HL-60/S4 (cell line): ENCODE data around the gene PDPN.

Experiments used
- in situ Hi-C: fragments of 300-500 bp; cut with MboI; formaldehyde crosslinking; loops from 2 replicates; pipeline ENCODE4 v1.14.3; 2022; ENCODE audit warnings: low sequenced_read_pairs

The PDPN gene

DNA sequence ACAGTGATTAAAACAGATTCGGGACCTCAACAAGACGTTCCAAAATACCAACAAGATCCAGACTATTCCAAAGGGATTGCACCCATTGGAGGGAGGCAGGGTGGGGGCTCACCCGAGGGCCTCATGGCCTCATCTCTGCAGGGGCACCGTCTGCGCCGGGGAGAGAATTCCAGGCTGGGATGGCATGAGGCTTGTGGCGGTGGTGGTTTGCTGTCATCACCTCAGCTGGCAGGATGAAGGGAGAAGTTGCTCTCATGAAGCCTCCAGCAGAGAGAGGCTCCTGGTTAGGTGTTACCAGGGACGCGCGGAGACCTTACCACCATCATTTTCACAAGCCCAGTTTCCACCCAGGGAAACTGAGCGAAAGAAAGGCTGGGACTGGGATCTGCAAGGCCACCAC, 6.7 kb upstream of the PDPN start:
- in situ Hi-C loops: no loop called here

DNA sequence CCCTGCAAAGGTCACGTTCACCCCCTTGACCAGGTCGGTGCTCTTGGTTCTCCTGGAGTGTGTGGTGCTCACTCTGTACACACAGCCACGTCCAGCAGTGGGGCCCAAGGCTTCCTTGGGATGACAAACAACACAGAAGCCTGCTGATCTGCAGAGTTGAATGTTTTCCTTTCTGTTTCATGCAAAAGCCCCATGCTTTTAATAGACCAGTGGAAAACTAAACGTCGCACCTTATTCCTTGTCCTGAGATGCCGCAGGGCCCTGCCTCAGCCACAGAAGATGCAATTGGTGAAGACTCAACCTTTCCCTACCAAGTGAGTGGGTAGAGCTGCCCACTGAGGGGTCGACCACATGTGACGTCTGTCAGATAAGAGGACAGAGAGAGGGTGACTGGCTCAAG, 5.8 kb upstream of the PDPN start:
- in situ Hi-C loops: no loop called here

DNA sequence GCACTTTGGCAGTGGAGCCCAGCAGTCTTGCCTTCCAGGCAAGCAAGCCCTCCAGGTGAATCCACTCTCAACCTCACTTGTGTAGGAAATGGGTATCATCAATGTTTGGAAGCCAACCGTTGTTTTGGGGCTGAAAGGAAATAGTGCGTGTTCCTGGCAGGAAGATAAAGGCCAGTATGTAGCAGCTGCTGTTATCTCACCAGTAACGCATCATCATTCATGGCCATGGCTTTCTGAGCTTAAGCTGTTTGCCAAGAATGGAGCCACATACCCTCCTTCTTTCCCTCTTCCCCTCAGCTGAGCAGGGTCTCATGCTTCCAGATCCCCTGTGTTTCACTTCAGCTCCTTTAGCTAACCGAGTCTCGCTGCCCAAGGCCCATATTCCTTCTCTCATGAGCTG, 2.2 kb upstream of the PDPN start:
- in situ Hi-C loops: no loop called here

DNA sequence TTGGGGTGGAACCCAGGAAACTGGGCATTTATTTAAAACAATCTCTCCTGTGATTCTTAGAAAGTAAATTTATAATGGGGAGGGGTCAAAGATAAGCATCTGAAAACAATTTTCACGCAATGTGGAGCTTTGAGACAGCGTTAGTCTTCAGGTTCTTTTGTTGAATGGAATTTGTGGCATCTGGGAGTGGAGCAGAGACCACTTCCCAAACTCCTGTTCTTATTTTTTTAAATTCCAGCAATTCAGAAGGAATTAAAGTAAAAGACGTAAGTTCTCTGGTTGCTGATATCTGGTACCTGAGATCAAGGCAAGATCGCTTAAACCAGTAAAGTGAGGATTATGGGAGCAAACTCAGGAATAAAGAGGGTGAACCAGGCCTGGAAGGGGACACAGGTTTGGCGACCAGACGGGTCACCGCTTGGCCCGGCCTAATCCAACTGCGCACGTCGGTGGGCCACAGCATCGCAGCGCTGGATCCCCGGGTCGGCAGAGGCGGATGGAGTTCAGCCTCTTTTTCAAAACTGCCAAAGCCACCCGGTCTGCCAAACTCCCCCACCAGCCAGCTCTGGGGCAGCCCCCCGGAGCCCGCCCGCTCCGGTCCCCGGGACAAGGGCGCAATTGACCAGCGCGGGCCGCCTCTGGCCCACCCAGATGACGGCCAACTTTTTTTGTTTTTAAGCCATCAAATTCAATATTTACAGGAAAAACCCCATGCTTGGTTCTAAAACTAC, 754 bp upstream of the PDPN start:
- in situ Hi-C loops: no loop called here

DNA sequence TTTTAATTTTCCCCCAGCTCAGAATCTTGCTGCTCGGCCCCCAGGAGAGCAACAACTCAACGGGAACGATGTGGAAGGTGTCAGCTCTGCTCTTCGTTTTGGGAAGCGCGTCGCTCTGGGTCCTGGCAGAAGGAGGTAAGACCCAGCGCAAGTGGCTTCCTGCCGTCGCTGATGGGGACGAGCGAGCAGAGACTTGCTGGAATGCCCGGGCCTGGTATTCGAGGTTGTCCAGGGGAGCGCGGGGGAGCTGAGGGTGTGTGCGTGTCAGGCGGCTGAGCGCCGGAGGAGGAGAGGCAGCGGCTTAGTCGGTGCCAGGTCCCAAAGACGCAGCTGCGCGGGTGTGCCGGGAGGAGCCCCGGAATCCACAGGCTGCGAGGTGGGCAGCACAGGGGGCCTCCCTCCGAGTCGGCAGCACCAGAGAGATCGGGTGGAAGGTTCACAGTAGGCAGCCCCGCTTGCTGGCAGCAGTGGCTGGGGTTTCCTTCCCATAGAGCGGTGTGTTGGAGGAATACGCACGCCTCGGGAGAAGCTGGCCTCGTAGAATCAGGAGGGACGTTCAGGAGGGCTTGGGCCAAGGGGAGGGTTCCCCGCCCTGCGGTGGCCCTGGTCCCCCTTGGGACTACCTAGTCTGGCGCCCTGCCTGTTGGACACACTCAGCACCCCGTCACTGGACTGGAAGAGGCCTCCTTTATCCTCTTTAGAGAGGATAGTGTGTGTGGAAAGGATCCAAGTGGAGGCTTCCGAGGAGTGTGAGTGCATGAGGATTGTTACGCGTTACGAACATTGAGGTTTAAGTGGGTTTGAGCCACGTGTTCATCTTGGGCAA, 547 bp downstream of the PDPN start:
- in situ Hi-C loops: no loop called here

DNA sequence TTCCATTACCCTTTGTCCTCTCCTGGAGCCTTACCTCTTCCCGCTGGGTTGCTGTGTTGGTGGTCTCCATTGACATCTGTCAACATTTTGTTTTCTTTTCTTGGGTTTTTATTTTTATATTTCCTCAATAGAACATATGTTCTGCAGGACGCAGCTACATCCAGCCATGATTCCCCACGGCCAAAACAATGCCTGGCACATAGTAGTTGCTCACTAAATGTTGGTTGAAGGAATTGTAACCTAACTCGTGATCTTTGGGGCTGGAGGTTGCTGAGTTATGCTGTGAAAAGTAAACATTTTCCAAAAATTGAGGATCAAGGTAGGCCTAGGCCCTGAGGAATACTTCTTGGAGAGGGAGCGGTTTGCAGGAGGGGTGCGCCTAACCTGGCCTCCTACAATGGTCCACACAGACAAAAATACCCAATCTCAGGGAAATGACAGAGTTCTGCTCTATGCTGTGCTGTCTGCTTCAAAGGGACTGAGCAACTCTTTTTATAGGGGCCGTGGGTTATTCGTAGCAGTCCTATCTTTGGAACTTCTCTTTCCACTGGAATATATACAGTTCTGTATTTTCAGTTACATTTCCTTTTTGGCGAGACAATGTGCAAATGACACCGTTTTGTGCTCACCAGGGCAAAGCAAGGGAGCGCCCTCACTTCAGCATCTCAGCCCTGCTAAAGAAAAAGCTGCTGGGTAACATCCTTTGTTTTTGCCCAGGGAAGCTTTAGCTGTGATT, 1.4 kb downstream of the PDPN start:
- in situ Hi-C loops: no loop called here

DNA sequence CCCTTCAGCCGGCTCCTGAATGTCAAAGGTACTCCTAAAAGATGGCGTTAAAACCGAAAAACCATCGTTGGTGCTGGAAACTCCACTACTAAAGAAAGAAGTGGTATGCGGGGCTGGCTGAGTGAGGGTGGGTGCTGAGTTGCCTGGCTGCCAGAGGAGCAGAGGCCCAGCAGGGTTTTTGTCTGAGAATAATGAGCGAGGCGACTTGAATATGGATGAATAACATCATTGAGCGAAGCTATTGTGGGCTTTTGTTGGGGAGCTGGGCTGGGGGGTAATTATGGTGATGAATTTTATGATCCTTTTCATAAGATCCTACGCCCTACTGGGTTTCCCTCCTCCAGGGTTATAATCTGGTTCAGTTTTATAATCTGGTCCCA, 2.0 kb downstream of the PDPN start:
- in situ Hi-C loops: no loop called here

DNA sequence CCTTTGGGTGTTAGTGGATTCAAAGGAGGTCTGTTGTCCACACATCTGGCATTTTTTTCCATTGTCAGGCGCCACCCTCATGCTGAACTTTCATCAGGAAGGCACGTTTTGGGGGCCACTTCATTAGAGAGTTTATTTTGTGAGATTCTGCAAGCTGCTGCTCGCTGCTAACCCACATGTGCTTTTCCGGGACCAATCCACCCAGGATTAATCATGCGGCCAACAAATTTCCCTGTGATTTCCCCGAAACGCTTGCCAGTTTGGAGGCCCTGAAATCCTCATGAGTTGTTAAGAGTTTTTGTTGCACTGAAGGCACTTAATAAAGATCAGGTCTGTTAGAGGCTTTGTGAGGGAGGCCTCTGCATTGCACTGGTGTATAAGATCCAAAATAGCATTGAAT, 2.4 kb downstream of the PDPN start:
- in situ Hi-C loops: no loop called here

DNA sequence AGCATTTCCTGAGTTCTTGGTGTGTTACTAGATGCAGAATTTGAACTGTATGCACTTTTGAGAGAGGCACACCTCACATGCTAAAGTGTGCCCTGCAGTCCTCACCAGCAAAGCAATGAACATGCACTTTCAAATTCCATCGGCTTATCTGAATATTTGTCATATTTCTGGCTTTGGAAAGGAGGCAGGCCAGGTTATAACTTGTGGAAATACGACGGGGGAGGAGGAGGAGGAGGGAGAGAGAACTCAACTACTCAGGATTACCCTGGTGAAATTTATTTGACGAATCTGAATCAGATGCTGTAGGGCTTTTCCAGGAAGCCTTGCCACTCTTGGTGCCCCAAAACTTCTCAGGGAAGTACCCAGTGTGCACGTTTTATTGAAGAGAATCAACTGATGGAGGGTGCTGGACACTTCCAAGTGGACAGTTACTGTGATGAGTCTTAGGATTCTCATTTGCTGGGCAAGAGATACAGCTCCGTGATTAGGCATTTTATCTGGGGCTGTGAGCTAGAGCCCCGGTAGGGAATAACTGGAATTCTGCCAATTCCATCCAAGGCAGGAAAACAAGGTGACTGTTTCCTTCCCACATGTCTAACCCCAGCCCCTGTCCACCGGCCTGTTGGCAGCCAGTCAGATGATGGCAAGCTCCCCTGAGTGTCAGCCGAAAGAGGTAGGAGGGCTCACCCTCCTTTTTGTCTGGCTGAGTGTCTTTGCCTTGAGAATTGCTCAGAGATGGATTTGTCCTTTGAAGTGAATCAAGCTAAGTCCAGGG, 3.8 kb downstream of the PDPN start:
- in situ Hi-C loops: no loop called here

DNA sequence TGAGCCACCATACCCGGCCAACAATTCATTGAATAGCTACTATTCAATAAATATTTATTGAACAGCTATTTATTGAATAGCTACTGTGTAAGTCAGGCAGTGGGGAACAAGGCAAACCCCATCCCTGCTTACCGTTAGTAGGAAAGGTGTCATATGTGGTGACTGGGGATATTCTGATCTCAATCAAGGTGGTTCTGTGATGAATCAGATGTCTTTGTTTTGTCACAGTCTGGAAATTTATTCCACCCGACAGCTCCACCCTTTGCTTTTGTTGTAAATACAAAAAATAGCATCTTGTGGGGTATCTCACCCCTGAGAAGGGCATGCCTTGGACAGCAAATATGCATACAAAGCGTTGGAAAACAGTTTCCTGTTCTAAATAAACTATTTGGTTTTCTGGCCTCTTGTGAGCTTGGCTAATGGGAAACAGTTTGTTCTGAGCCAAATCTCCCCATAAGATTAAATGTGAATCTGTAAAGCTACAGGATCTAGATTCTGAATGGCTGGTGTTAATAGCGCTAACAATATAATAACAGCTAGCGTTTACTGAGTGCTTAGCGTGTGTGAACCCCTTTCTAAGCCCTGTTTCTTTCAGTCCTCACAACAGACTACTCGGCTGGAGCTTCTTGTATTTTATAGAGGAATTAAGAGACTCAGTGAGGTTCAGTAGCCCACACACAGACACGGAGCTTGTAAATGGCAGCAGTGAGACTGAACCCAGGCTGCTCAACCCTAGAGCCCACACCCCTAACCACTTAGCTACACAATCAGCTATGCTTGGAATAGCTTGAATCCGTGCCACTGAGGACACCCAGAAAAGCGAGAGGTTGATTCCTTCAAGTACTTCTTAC, 5.5 kb downstream of the PDPN start:
- in situ Hi-C loops: no loop called here

DNA sequence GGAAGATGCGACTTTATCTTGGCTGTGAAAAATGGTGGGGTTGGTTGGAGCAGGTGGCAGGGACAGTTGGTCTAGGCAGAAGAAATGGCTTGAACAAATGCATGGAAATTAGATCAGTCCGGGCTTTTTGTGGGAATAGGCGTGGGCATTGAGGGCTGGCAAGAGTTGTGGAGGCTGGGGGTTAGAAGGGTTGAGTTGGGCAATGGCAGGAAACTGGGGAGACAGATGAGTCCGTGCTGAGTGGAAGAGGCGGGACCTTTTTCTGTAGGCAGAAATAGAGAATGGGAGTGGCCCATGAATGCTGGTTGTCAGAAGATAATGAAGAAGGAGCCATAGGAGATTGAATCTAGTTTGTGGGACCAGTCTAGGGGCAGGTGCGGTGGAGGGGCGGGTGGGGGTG, 6.9 kb downstream of the PDPN start:
- in situ Hi-C loops: no loop called here

DNA sequence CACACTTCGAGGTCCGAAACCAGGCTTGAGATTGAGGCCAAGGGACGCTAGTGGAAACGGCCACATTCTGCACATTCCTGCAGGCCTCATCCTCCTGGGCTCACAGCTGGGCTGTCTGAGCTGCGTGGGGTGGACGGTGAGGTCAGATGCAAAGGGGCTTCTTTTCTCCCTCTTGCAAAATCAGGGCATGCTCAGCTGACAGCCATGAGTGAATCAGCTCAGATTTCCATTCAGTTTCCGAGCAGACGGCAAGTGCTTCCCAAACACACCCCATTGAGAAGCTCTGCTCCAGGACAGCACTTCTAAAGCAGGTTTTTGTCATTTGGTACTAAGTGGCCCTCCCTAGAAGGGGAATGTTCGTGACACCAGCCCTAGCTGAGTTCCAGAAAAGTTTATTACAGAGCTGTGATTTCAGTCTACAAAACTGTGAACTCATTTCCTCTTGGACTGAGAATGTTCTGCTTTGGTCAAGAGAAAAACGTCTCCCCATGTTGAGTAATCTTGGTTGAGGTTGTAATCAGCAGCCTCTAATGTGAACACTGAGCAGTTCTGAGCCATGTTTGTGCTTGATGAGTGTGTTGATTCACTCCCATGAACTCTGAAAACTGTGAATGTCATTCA, 10.0 kb downstream of the PDPN start:
- in situ Hi-C loops: no loop called here

DNA sequence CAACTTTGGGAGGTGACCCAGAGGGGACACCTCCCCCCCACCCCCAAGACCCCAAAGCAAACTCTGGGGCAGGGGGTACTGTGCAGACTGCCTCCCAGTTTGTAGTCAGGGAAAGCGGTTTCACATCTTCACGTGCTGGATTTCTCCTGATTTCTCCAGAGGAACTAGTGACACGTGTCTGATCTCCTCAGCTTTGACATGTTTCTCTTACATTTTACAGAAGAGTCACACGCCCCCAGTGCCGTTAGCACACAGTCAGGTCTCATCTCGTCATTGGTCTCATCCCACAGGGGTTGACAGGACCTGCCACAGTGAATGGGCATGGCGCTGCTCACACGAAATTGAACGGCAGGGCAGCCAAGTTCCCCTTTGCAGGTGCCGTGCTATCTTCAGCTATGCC, 11.8 kb downstream of the PDPN start:
- in situ Hi-C loops: no loop called here

DNA sequence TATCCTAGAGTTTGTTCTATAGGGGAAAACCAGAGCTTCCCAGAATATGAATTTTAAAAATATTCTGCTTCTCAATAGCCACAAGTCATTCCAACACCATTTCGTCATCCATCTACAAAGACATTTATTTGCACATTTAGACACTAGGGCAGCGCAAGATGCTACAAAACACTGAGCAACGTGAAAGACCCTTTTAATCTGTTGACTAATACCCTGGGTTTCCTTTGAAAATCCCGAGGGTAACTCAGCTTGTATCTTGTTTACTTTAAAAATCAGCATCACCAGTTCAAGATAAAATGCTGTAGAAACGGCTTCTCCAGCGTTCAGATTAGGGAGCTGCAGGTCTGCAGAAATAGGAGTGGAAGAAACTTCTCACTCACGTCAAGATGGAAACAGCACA, 13.5 kb downstream of the PDPN start:
- in situ Hi-C loops: no loop called here

DNA sequence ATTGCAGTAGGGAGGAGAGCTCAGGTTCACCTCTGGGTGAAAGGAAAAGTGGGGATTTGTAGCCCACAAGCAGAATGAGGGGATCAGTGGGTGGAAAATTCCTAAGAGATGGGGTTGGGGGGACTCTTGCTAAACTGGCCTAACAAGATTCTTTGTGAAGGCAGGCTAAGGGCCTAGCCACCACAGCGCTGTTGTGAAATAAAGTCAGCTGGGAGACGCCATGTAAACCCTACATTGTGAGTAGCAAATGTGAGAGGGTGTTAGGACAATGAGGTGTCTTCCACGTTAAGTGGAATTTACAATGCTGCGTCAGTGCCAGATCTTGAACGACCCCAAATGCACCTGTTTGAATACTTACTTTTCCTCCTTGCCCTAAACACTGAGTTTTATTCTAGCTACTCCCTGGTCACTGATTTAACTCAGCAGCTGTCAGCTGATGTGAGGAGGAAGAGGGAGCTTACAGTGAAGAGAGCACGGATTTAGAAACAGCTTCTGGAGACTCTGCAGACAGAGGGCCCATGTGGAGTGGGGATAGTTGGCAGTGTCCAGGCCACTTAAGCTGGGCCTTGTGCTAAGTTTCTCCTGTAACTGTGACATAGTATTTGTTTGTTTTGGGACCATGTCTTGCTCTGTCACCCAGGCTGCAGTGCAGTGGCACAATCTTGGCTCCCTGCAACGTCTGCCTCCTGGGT, 17.3 kb downstream of the PDPN start:
- in situ Hi-C loops: no loop called here

DNA sequence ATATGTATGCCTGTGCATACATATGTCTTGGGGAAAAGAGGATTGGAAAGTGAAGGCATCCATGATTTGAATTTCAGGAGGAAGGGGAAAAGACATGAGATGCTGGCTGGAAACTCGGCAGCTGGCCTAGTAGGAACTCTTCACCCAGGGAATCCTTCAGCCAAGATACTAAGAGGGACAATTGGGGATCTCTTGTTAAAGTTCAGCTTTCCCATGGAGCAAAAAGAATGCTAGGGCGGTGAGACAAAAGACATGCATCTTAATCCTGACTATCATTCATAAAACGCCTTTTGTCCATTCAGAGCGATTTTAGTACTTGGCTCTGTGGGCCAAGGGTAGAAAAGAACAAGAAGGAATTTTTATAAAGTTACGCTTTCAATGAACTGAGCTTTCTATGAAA, 20.5 kb downstream of the PDPN start:
- in situ Hi-C loops: no loop called here

DNA sequence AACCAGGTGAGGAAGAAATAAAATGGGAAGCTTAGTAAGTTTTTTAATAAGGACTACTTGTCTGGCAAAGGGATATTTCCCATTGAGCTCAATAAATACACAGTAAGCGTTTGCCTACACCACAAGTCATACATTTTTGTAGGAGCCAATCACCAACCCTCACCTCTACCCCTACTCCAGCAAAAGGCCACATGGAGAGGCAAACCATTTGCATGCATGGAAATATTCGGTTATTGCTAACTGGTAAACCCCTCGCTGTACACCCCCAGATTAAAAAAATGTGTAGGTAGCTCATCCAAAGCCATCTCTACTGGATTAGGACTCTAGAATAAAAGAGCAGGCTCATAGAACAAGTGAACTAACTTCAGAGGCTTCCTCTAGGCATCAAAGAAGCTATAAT, 21.1 kb downstream of the PDPN start:
- in situ Hi-C loops: no loop called here

DNA sequence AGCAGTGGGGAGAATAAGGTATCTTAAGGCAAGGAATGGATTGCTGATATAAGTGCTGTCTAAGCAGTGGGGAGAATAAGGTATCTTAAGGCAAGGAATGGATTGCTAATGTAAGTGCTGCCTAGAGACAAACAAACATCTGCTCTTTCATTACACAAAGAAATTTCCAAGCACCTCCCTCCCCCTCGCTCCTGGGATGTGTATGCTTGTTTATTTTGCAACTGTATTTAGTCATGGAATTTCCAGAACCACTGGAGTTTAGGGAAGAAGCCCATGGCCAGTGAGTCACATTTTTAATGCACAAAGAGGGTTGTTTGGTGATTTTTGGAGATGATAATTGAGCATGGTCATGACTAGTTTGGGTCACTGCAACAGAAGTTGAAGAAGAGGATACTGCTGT, 21.5 kb downstream of the PDPN start:
- in situ Hi-C loops: no loop called here

DNA sequence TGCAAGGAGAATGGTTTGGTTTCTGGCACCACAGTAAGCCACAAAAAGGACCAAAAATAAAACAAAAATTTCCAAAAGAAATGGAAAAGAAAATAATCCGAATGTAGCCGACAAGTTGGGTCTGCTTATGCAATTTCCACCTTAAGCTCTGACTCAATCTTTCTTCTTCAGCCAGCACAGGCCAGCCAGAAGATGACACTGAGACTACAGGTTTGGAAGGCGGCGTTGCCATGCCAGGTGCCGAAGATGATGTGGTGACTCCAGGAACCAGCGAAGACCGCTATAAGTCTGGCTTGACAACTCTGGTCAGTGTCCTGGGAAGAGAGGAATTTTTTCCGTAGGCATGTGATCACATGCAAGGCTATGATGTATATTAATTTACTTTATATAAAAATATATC, 23.4 kb downstream of the PDPN start:
- in situ Hi-C loops: no loop called here
